Activated CD4-positive, alpha-beta T cell treated with anti-CD3 and anti-CD28 coated beads for 24 hours (primary cell): ENCODE measurements around the gene UGT1A6.

Experiments used
- DNase-seq, 2 donors: peaks; one replicate each; pipeline ENCODE4 v3.0.0-alpha.2; 2020; ENCODE audit warnings: low read depth in 2 of 2

UGT1A6 gene

DNA sequence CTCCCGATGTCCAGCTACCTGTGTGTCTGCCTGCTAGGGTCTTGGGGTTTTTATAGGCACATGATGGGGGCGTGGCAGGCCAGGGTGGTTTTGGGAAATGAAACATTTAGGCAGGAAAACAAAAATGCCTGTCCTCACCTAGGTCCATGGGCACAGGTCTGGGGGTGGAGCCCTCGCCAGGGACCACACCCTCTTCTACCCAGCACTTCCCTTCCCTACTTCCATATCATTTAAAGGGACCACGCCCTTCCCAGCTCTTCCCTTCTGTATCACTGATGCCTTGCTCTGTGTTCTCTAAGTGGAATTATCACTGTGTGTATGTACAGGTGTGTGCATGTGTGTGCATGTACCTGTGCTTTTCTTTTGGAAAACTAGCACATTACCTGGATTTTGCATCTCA, 73.7 kb downstream of the UGT1A6 start:
- no peak for DNase-seq

DNA sequence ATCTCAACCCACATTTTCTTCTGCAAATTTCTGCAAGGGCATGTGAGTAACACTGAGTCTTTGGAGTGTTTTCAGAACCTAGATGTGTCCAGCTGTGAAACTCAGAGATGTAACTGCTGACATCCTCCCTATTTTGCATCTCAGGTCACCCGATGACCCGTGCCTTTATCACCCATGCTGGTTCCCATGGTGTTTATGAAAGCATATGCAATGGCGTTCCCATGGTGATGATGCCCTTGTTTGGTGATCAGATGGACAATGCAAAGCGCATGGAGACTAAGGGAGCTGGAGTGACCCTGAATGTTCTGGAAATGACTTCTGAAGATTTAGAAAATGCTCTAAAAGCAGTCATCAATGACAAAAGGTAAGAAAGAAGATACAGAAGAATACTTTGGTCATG, 75.4 kb downstream of the UGT1A6 start:
- DNase-seq: no peak

DNA sequence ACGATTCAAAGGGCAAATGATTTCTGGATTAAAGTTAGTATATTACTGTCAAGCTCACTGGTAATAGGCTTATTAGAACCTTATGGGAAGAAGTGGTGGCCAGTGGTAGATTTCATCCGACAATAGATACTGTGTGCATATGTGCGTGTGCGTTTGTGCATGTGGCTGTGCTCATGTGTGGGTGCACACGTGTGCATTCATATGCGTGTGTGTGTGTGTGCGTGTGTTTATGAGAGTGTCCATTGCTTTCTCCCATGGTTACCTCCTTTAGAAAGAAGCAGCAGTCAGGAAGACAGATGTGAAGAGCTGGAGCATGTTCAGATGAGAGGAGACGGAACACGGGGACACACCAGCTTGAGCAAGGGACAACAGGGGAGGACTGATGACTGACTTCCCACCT, 76.6 kb downstream of the UGT1A6 start:
- no peak for DNase-seq

DNA sequence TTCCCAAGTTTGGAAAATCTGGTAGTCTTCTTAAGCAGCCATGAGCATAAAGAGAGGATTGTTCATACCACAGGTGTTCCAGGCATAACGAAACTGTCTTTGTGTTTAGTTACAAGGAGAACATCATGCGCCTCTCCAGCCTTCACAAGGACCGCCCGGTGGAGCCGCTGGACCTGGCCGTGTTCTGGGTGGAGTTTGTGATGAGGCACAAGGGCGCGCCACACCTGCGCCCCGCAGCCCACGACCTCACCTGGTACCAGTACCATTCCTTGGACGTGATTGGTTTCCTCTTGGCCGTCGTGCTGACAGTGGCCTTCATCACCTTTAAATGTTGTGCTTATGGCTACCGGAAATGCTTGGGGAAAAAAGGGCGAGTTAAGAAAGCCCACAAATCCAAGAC, 79.5 kb downstream of the UGT1A6 start:
- DNase-seq: no peak

DNA sequence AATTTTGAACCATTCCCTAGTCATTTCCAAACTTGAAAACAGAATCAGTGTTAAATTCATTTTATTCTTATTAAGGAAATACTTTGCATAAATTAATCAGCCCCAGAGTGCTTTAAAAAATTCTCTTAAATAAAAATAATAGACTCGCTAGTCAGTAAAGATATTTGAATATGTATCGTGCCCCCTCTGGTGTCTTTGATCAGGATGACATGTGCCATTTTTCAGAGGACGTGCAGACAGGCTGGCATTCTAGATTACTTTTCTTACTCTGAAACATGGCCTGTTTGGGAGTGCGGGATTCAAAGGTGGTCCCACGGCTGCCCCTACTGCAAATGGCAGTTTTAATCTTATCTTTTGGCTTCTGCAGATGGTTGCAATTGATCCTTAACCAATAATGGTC, 79.9 kb downstream of the UGT1A6 start:
- no peak for DNase-seq

DNA sequence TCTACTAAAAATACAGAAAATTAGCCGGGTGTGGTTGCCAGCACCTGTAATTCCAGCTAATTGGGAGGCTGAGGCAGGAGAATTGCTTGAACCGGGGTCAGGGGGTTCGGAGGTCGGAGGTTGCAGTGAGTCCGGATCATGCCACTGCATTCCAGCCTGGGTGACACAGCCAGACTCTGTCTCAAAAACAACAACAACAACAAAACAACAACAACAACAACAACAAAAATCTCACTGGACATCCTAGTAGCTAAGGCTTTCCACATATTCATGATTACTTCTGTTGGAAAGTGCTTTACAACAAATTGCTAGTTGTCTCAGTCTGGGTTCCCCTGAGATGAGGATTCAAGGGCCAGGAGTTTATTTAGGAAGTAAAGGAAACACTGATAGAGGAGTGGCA, 81.2 kb downstream of the UGT1A6 start:
- no peak for DNase-seq

DNA sequence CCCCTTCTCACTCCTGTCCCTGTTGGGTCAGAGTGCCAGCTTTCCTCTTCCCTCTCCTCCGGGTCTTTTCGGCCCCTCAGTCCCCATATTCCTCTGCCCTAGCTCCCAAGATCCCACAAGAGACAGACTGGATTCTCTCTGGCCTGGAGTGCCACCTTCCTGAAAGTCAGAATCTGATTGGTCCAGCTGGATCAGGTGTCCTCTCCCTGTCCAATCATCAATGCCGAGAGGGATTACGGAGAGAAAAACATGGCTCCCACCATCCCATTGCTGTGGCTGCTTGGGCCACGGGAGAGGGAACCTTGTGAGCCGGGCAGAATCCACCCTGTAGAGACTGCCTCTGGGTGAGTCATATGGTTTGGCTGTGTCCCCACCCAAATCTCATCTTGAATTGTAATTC, 82.7 kb downstream of the UGT1A6 start:
- DNase-seq: no peak

DNA sequence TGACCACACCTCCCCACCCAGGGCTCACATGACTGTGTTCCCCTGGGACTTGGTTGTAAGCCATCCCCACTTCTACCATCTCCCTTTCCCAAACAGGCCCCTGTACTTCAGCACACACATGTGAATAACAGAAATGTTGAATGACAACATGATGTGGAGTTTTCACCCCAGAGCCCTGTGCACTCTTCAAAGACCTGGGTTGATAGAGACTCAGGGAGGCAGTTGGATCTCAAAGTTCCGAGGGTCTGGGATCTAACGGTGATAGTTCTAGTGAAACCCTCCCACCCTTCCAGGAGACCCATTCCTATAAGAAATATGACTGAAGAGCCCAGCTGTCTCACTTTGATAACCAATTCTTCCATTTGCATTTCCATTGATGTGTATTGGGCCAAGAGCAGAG, 85.3 kb downstream of the UGT1A6 start, which contains the start of gene MROH2A:
Gene MROH2A (plus strand): TSS at position 301 of the 400 bp plus-strand sequence. CDS start 1,029 bp downstream, outside the sequence.
- no peak for DNase-seq

DNA sequence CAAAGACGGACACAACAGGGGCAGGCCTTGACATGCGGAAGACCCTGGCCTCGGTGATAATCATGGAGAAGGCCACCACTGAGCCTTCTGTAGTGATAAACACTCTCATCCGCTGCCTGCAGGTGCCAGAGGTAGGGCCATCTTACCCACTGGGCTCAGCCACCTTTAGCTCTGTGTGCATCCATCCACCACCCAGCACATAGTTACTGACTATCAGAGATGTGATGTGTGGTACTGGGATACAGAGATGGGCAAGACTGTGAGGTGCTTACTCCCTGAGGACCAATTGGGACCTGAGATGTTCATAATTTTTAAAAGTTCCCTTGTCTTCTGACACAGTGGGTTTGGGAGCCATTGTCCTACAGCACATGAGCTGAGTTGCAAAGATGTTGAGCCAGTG, 87.0 kb downstream of the UGT1A6 start:
- no peak for DNase-seq

DNA sequence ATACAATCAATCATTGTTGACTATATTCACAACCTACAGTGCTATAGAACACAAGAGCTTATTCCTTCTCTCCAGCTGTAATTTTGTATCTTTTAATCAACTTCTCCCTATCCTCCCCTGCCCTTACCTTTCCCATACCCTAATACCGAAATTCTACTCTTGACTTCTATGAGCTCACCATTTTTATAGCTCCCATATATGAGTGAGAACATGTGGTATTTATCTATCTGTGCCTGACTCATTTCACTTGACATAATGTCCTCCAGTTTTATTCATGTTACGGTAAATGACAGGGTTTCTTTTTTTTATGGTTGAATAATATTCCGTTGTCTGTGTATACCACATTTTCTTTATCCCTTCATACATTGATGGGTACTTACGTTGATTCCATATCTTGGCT, 88.1 kb downstream of the UGT1A6 start:
- DNase-seq: no peak

DNA sequence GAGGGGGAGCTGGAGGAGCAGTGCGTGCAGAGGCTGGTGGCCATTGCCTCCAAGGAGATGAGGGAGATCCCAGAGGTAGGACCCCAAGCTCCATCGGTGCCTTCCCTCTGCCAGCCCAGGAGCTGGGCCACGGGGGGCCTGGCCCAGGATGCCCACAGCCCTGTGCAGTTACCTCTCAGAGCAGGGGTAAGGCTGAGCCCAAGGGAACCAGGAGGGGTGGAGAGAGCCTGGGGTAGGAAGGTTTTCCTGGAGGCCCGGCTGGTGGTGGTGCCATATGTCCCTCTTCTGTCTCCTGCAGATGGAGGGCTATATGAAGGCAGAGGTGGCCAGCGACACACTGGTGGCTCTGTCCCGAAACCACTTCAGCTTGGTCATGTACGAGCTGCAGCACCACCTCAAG, 96.9 kb downstream of the UGT1A6 start:
- no peak for DNase-seq

DNA sequence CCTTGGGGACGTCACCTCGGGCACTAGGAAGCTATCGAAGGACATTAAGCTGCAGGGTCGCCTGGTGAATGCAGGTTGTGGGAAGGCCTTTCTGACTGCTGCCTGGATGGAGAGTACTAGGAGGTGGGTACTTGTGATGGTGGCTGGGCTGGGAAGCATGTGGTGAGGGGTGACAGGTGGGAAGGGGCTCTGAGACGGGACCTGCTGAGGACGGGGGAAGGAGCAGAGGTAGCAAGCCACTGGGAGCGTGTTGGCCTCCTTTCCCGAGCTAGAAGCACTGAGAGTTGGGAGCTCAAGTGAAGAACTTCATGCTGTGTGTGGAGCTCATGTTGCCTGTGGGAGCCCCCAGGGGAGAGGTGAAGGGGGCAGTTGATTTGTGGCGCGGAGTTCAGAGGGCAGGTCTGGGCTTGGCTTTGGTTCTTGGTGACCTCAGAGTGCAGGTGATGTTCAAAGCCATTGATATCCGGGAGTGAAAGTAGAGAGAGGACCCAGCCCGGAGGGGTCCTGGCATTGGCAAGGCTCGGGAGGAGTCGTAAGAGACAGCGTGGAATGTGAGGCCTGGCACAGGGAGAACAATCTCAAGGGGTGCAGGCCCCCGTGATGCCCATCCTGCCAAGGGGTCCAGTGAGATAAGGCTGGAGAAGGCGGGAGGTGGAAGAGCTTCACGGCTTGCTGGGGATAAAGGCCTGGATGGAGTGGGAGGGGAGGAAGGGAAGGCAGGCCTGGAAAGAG, 98.6 kb downstream of the UGT1A6 start:
- DNase-seq: no peak

DNA sequence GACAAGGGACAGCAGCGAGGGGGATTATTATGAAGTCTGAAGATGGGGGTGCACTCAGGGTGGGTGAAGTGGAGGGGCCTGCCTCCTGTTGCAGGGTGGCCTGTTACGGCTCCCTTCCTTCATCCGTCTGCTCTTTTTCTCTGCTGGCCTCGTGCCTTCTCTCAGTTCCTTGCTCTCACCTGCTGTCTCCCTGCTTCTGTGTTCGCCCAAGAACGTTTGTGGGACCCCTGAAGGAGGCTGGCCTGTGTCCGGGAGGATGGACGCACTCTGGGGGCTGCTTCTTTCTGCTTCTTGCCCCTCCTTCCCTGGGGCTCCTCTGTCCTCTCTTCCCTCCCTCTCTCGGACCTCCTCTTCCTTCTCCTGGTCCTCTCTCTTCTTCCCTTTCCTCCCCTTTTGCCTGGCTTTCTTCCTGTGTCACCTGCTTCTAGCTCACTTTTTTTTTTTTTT, 99.2 kb downstream of the UGT1A6 start:
- DNase-seq: no peak

DNA sequence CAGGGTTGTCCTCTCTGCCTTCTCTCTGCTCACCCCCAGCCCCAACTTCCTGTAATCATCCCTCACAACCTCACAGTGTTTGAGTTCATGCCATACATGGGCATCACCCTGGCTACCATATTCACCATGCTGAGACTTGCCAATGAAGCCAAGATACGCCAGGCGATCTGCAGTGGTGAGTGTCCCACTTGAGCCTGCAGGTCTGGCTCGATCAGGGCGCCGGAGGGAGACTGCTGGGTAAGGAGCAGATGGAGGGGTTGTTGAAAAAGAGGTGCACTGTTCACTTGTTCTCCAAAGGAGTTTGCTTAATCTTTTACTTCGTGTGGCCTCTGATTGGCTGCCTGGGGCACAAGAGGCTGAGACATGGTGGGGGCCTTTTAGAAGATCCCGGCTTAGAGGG, 100.0 kb downstream of the UGT1A6 start:
- DNase-seq: no peak

DNA sequence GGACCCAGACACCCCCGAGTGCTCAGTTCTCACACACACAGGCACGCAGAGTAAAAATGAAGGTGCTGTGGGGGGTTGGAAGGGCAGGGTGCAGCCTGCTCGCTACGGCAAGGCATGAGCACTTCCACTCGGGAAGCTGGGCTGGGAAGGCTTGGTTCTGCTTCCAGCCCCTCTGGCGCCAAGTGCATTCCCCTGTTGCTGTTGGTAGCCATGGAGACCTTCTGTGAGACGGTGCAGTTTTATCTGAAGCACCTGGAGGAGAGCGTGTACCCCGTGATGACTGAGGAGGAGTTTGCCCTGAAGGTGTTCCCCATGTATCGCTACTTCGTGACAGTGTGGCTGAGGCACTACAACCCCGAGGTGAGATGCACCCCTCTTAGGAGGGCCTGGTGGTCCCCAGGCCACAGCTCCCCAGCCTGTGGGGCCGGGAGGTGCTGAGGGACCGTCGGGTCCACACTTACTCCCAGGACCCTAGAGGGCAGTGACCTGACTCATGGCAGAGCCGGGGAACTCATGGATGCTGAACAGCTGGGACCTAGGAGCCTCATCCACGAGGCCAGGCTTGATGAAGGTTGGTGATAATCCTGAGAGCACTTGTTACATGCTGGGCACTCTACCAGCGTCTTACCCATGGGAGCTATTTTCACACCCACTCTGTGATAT, 100.9 kb downstream of the UGT1A6 start:
- no peak for DNase-seq

DNA sequence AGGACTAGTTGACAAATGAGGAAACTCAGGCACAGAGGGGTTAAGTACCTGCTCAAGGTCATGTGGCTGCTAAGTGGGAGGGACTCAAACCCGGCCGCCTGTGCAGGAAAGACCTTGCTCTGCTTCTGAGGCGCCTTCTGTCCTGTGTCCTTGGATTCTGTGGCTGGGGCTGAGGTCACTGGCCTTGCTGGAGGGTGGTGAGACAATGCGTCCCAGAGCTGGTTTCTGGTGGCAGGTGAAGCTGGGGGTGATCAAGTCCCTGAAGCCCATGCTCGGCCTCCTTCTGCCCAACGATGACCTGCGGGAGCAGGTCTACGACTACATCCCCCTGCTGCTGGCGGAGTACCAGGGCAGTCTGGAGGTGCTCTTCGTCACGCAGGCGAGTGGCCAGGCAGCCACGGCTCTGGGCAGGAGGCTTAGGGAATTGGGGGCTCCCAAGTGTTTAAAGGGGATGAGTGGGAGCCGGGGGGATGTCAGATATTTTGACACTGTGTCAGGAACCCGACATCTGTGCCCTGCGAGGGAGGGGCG, 101.5 kb downstream of the UGT1A6 start:
- no peak for DNase-seq

DNA sequence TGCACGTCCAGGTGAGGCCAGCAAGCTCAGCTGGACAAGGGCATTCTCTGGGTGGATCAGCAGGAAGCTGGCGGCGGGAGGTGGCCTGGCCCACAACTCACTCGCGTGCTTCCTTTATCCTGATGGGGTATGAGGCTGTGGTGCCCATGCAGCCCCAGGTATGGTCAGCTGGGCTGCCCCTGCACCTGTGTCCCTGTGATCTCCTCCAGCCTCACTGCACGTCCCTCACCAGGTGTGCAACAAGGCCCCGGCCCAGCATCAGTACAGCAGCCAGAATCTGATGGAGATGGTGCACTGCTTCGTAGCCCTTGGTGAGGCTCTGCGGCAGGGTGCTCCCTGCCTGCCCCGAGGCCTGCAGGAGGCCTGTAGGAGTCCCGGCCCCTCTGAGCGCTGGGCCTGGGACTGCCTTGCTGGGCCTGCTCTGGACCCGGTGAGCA, 103.1 kb downstream of the UGT1A6 start:
- no peak for DNase-seq

DNA sequence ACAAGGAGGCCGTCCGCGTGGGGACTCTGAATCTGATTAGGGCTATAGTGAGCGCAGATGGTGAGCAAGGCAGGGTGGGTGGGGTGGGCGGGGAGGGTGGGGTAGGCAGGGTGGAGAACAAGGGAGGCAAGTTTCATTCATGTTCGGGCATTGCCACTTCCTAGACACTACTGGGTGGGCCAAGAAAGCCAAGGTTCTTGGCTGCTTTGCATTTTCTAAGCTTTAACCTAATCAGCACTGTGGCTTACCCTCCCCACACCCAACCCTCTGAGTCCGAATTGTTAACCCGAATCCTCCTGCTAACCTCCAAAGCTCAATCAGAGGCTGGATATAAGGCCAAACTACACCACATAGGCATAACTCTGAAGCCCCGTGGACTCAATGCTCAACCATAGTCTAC, 103.6 kb downstream of the UGT1A6 start:
- DNase-seq: no peak

DNA sequence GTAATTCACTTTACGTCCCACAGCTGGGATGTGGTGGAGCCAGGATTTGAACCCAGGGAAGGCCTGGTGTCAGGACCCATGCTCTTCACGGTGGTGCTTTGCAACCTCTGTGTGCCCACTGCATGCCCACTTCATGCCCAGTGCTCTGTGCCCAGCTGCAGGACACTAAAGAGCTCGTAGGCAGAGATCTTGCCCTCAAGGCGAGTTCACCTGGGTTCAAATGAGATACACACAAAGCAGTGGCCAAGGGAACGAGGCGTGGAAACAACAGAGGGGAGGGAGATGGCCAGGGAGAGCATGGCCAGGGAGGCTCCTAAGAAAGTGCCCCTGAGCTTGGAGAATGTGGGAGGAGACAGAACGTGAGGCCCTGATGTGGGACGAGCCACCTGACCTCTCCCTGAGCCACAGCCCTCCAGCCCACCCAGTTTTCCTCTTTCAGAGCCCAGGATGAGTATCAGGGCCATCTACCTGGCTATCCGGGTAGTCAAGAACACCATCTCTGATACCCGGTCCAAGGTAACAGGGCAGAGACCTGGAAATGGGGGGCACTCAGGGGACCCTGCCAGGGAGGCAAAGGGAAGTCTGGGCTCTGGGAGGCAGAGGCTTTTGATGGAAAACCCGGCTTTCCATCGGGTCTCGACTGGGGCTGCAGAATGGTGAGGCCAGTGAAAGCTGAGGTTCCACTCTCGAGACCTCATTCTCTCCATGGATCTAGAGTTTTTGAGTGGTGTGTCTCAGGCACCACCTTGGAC, 105.8 kb downstream of the UGT1A6 start:
- no peak for DNase-seq

DNA sequence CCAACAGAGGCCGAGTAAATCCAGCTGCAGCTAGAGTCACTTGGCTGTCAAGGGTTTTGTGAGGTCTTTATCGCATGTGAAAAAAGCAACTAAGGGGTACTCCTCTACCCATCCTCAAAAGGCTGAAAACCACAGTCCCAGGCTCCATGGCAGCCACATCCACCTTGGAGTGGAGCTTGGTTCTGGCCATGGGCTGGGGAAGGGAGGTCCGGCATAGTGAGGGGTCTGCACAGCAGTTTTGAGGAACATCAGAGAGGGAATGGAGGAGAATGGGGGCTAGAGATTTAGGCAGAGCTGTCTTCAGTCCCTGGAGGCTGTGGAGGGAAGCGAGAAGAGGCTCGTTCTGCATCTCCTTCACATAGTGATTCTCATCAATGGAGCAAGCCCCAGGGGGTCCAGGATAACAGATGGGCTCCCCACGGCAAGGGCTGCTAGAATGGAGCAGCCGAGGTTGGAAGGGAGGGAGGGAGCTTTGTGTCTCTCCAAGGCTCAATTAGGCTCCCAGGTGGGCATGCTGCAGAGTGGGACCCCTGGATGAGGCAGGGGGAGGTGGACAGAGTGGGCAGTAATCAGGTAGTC, 106.5 kb downstream of the UGT1A6 start:
- DNase-seq: no peak

DNA sequence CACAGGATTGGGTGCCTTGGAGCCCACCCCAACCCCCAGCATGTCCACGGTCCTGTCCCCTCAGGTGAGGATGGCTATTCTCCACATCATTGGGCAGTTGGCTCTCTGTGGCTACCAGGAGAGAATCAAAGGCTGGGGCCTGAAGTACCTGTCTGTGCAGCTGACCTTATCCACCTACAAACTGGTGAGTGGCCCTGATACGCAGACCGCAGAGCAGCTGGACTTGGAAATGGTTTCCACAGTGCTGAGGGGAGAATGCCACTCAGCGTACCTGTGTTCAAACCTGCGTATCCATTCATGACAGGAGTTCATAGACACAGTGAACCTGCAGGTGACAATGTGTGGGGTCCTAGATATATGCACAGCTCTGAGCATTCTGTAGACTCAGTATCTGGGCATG, 107.0 kb downstream of the UGT1A6 start:
- no peak for DNase-seq

DNA sequence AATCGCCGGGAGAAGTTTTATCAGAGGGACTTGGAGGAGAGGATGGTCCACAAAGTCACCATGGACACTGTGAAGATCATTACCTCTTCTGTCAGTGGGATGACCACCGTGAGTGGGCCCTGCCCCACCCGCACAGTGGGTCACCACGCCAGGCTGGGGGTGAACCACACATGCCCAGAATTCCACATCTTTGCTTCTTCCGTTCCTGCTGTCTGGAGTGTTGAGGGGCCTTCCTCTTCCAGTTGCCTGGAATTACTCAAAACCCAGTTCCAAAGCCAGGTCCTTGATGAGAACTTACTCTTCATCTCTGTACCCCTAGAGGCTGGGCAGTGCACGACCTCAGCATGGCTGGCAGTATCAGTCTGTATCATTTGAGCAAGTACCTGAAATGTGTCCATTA, 107.5 kb downstream of the UGT1A6 start:
- DNase-seq: no peak
